SU-DHL-6 (cell line): Measurements from ENCODE around the gene TPK1.

Experiments
- CTCF ChIP-seq: fragments of 200-600 bp; sonication (generic); IDR thresholded peaks from one replicate; pipeline ENCODE4 v1.5.1; 2017; ENCODE audit warnings: antibody characterized with exemption, mild to moderate bottlenecking, low read length, moderate library complexity; ENCODE audit not compliant: insufficient read depth, poor library complexity, severe bottlenecking
- EZH2phosphoT487 ChIP-seq: fragments of 200-600 bp; sonication (generic), shearing (Covaris generic); conservative IDR thresholded peaks from 2 replicates; pipeline ENCODE4 v1.6.1; 2018; ENCODE audit warnings: mild to moderate bottlenecking, antibody characterized with exemption, low read length, moderate library complexity, mixed read lengths

- no peak for TF ChIP-seq CTCF
- TF ChIP-seq EZH2phosphoT487, result no peak
Observed at GRCh38 chr7:144546782-144547181, 289.1 kb downstream of the TPK1 start.
